Motor neuron (in vitro differentiated cells): ENCODE data around the gene PGAP3. TPM values are rescaled to one million over a fixed set of nuclear protein-coding genes. Genes with fewer than 3 reads are reported as not detected.

Experiments
- ATAC-seq, 8 experiments: fragments of 200-7000 bp; cut with Tn5 transposase; replicated peaks in 6 of 8; 2 replicates each; pipeline ENCODE4 v1.8.0; 2021; ENCODE audit warnings: mild to moderate bottlenecking in 8 of 8, moderate library complexity in 8 of 8
- H3K27ac ChIP-seq, 2 donors: fragments of 250-450 bp; sonication (Bioruptor Pico); 2 replicates each; pipeline ENCODE4 v1.9.0; 2021; ENCODE audit warnings: antibody characterized with exemption in 2 of 2, mild to moderate bottlenecking in 2 of 2, moderate library complexity in 1 of 2
- H3K4me1 ChIP-seq, 2 donors: fragments of 250-450 bp; sonication (Bioruptor Pico); replicated peaks in 1 of 2; 2 replicates each; pipeline ENCODE4 v1.6.1; 2021; ENCODE audit warnings: antibody characterized with exemption in 2 of 2, mild to moderate bottlenecking in 2 of 2, moderate library complexity in 1 of 2
- H3K4me3 ChIP-seq, 5 donors: fragments of 250-450 bp; sonication (Bioruptor Pico); 2 replicates each; pipeline ENCODE4 v1.9.0; 2021; ENCODE audit warnings: antibody characterized with exemption in 5 of 5, mild to moderate bottlenecking in 5 of 5, moderate library complexity in 4 of 5
- WGBS, 10 experiments: fragments of 450-650 bp; shearing (Covaris generic); methylation state at CpG; one replicate each; pipeline ENCODE4 v1.0.0; 2022; 5-methylcytosine and 5-hydroxymethylcytosine counted together
- in situ Hi-C, 9 experiments: fragments of 400-800 bp; cut with MboI; loops; one replicate each; pipeline ENCODE4 v1.15.0; 2021; ENCODE audit warnings: low sequenced_read_pairs in 9 of 9, low pct_unique_long_range_greater_than_20kb in 2 of 9; ENCODE audit not compliant: unreplicated experiment in 9 of 9
- total RNA-seq, 8 experiments: library from RNA; unstranded; fragments of 300-600 nt; gene quantifications; 2 replicates each; pipeline versions ENCODE4 v1.2.3 to v1.2.4, GENCODE V29; 2022

The PGAP3 gene
- total RNA-seq, 8 experiments from 2014 or later: 4.6 to 16.6 (median 8.1) TPM

DNA sequence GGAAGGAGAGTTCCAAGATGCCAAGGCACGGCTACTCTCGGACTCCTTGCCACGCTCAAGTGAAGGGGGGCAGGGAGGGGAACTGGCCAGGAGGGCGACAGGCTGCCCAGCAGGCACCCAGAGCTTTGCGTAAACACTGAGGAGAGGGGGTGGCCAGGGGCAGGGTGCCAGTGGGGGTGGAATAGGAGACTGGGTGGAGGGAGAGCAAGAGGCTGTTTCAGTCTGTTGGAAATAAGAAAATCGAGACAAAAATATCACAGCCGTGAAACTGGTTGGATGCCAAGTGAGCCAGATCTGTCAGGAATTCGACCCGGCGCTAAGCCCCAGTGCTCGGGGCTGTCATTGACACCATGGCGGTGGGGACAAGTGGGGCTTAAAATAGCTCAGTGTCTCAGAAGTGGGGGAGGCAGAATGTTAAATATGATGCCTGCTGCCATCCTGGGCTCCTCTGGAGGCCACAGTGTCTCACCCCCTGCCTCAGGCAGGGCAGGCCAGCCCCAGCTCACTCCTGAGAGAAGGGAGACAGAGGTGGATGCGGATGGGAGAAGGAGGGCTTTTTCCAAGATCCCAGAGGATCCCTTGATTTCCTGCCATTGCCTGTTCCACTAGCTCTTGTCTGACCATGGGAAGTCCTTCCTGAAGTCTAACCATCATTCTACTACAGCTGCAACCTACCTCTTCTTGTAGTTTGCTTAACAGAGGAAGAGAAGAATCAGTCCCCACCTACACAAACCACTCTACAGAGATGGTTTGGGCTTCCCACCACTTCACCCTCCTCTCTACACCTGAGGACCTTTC, 10.1 kb downstream of the PGAP3 start:
- Histone ChIP-seq H3K27ac (no peak overlapping the region), H3K4me3 (no peak overlapping the region), H3K4me1 (peaks cover 0 to 8% of the 10 kb centered on the region in 2 donors)
- no peak for ATAC-seq
- 67 to 100% (median 81%) methylated on average over 1 to 3 of the region's 13 CpGs; no CpG with 5 or more reads in 5 of the 10 experiments for WGBS, 10 experiments
- in situ Hi-C loops: no loop called here

DNA sequence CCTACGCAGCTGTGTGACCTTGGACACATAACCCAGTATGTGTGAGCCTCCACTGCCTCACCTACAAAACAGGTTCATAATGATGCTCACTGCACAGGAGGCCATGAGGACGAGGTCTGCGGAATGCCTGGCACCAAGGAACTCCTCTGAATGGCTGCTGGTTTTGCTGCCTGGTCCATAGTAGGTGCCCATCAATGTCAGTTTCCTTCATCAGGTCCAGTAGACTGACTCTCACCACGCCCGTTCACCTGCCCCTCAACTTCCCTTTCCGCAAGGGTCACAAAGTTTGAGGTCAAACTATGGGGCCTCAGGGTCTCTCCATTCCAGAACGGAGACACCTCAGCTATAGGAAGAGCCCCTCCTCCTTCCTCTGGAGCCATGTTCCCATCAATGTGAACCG, 10.8 kb downstream of the PGAP3 start:
- Histone ChIP-seq H3K4me1 (peaks cover 0 to 8% of the 10 kb centered on the region in 2 donors), H3K27ac (no peak overlapping the region), H3K4me3 (no peak overlapping the region)
- no peak for ATAC-seq
- in situ Hi-C loops: no loop called here
- WGBS, 10 experiments: 60 to 93% (median 68%) methylated on average over 2 to 6 of the region's 8 CpGs; no CpG with 5 or more reads in 3 of the 10 experiments

DNA sequence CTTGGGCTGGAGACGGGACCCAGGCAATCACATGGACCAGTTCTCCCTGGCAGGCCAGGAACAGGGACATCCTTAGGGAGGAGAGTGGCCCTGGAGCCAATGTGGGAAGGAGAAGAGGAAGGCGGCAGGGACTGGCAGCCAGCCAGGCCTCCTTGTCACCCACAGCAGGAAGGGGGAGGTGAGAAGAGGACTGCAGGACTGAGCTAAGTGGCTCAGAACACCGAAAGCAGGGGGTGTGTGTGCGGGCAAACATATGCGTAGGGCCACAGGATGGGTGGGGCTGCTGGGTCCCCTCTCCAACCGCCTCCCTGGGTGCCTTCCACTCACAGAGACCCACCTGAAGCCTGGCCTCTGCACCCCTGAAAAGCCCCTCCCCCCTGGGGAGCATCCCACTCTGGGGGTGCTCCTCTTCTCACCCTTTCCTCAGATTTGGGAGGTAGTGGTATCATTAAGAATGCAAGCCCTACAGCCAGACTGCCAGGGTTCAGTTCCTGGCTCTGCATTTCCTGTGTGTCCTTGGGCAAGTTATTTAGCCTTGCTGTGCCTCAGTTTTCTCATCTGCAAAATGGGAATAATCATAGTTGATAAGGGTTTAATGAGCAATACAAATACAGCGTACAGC, 11.5 kb downstream of the PGAP3 start:
- in situ Hi-C loops: no loop called here
- peaks cover 0 to 8% of the 10 kb centered on the region in 2 donors for H3K4me1 ChIP-seq
- no peak overlapping the region for H3K4me3 ChIP-seq
- 67 to 92% (median 80%) methylated on average over 1 to 3 of the region's 7 CpGs; no CpG with 5 or more reads in 5 of the 10 experiments for WGBS, 10 experiments
- H3K27ac ChIP-seq: peak overlapping the region in 1 of 2 donors; percentile 39
- peak in 3 of 8 experiments; percentile 2 to 26 (median 17) for ATAC-seq

DNA sequence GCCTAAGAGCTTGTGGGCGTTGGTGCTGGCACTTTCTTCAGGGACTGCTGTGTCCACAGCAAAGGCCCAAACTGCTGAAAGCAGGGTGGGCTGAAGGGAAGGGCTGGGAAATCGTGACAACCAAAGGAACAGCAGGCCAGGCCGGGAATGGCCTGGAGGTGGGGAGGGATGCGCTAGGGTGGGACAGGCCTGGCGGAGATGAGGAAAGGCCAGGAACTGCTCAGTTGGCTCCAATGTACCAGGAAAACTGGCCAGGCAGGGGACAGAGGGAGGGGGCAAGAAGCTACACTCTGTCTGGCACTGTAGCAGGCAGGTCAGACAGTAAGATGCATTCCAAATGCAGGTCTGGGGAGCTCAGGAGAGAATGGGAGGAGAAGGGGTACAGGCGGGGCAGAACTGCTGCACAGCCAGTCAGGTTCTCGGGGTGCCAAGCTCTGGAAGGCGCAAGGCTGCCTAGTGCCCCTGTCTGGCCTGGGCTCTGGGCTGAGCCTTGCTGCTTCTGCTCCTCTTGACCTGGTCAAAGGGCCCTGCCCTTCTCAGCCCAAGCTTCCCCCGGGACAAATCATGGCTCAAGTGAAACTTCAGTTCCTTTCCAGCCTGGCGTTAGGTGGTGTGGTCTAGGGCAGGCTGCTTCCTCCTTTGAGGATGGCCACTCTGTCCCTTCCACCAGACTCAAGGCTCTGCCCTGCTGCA, 12.3 kb downstream of the PGAP3 start:
- H3K4me1 ChIP-seq: peaks cover 0 to 8% of the 10 kb centered on the region in 2 donors
- H3K27ac ChIP-seq: peak overlapping the region in 1 of 2 donors; percentile 39
- WGBS, 10 experiments: 0 to 100% (median 85%) methylated on average over 1 to 5 of the region's 10 CpGs; no CpG with 5 or more reads in 5 of the 10 experiments
- no peak overlapping the region for H3K4me3 ChIP-seq
- in situ Hi-C loops: no loop called here
- ATAC-seq: peak in 3 of 8 experiments; percentile 41 to 42 (median 41)

DNA sequence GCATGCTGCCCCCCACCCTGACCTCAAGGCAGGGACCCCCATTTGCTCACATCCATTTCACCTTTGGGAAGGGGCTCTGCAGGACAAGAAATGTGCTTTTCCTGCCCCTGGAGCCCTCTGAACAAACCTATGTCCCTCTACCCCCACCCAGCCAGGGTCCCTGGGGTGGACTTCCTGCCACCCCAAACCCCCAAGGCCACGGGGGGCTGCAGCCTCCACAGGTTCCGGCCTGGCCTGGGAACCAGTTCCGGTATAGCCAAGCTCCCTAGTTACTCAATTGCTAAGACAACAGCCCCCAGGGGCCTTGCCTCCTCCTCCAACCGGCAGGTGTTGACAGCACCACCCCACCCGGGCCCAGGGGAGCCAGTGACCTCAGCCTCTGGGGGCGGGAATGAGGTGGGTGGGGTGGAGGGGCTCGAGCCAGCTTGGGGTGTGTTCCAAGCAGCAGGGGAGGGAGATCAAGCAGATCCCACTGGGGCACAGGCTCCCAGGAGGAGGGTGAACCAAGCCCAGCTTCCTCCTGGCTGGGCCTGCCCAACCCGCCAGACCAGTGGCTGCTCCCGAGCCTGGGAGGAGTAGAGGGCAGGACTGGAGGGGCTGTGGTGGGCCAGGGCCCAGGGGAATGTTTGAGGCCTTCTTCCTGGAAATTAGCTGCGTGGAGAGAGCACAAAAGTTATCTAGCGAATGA, 13.0 kb downstream of the PGAP3 start:
- H3K4me1 ChIP-seq: peaks cover 1 to 9% of the 10 kb centered on the region in 2 donors
- in situ Hi-C loops: no loop called here
- peak in 7 of 8 experiments; percentile 3 to 76 (median 12) for ATAC-seq
- 56% methylated on average over 3 of the region's 11 CpGs; no CpG with 5 or more reads in 9 of the 10 experiments for WGBS, 10 experiments
- H3K27ac ChIP-seq: no peak overlapping the region
- H3K4me3 ChIP-seq: no peak overlapping the region

DNA sequence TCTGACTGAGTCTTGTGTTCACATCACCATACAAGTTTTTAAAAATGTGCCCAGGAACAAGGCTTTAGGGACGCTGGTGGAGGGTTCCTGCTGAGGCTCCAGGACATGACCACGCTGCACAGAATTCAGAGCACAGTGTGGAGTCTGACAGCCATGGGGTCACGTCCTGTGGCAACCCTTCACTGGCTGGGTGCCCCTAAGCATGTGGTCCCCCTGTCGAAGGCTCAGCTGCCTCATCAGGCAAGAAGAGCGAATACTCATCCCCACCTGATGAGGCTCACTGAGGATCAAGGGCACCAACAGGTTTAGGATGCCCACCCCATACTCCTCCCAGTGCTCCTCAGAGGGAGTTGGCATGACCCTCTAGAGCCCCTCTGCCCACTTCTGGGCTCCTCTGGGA, 13.7 kb downstream of the PGAP3 start:
- ATAC-seq: no peak
- 40 to 100% (median 50%) methylated on average over 1 to 2 of the region's 5 CpGs; no CpG with 5 or more reads in 6 of the 10 experiments for WGBS, 10 experiments
- in situ Hi-C loops: no loop called here
- H3K27ac ChIP-seq: no peak overlapping the region
- H3K4me3 ChIP-seq: no peak overlapping the region
- peaks cover 4 to 15% of the 10 kb centered on the region in 2 donors for H3K4me1 ChIP-seq

DNA sequence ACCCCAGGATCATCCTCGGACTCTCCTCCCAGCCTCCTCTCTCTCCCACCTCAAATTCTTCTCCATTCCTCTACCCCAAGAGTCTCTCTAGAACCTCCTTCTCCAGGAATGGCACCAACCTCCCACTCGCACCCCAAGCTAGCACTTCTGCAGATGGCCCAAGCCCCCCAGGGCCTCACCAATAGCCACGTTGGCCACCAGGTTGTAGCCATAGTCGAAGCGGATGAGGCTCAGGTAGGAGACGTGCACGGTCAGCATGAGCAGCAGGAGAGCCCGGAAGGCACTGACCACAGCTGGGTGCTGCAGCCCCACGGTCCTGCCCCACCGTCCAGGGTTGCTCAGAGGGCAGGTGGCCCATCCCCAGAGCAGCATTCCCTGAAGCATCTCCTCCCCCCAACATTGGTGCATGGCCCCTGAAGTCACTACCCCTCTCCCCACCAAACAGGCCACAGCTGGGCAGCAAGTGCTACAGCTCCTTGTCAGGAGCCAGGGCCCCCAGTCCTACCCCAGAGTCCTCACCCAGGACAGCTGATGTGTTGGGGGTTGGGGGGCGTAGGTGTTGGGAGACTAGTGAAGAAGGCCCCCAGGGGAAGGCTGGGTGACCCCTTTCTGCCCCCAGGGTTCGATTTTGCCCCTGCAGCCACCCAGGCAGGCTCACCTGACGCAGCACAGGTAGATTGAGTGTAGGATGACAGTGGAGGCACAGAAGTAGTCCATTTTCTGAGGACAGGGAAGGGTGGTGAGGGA, 14.3 kb downstream of the PGAP3 start:
- no peak overlapping the region for H3K27ac ChIP-seq
- H3K4me3 ChIP-seq: no peak overlapping the region
- in situ Hi-C loops: no loop called here
- ATAC-seq: no peak
- H3K4me1 ChIP-seq: peaks cover 5 to 18% of the 10 kb centered on the region in 2 donors
- 0 to 90% (median 67%) methylated on average over 1 to 2 of the region's 13 CpGs; no CpG with 5 or more reads in 7 of the 10 experiments for WGBS, 10 experiments

DNA sequence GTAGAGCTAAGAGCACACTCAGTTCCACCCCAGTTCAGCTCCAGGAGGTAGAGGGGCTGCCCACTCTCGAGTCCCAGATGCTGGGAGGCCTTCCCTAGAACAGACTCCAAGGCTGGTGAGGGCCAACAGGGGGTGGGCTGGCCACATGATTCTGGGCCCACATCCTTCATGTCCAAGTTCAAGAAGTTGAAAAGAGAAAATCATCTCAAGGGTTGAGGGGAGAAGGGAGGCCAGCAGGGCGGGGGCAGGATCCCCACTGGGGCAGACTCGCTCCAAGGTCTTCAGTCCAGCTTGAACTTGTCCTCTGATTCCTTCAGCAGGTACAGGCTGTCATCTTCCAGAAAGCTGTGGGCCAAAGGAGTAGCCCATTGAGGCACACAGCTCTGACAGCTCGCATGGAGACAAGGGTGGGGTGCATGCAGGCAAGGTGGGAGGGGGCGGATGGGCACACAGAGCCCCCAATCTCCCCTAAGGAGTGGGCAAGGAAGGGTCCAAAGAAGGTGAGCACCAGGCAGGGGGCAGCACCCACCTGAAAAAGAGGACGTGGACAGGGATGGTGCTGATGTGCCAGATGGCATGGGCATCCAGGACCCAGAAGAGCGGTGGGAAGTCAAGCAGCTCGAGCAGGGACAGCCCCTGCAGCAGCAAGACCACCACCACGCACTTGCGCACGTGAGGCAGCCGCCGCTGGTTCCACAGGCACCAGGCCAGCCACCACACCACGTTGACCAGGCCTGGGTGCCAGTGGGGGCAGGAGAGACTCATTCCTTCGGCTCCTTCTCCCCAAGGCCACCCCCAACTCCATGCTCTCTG, 15.1 kb downstream of the PGAP3 start:
- WGBS, 10 experiments: 40 to 88% (median 64%) methylated on average over 1 to 6 of the region's 15 CpGs; no CpG with 5 or more reads in 6 of the 10 experiments
- in situ Hi-C loops: no loop called here
- peaks cover 6 to 24% of the 10 kb centered on the region in 2 donors for H3K4me1 ChIP-seq
- no peak for ATAC-seq
- H3K4me3 ChIP-seq: no peak overlapping the region
- no peak overlapping the region for H3K27ac ChIP-seq

DNA sequence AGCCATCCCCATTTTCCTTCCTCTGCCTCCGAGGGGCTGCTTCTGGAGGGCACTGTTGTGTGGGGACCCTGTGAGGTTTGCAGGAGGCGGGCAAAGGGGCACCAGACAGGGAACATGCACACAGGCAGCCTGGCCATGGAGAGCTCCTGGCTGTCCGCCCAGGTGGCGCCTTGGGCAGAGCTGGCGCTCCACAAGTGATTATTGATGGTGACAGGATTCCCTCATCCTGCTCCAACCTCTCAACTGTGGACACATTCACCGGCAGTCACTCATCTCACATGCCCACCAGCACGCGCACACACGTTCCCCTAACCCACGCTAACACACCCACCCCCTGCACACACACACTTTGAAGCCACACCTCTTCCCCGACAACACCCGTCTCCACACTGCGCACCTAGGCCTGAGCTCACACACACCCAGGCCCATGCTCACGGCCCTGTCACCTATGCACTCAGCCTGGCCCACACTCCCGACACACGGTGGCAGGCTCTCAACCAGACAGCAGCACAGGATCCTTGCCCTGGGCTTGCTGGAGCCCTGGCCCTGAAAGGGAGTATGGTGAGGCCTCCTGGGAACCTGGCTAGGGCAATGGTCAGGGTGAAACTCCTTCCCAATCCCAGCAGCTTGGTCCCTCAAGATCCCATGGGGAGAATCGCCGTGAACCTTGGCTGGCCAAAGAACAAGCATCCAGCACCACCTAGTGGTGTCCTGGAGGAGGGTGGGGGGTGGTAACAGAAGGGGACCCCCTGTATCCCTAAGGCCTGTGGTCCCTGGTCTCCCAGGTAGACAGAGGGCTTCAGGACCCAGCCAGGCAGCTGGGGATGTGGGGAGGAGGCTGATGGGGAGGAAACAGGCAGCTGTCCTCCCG, 16.0 kb downstream of the PGAP3 start:
- H3K4me1 ChIP-seq: peaks cover 13 to 32% of the 10 kb centered on the region in 2 donors
- peak; percentile 5 to 44 (median 29) for ATAC-seq
- 40 to 80% (median 73%) methylated on average over 1 to 4 of the region's 19 CpGs; no CpG with 5 or more reads in 7 of the 10 experiments for WGBS, 10 experiments
- in situ Hi-C loops: no loop called here
- no peak overlapping the region for H3K4me3 ChIP-seq
- H3K27ac ChIP-seq: no peak overlapping the region

DNA sequence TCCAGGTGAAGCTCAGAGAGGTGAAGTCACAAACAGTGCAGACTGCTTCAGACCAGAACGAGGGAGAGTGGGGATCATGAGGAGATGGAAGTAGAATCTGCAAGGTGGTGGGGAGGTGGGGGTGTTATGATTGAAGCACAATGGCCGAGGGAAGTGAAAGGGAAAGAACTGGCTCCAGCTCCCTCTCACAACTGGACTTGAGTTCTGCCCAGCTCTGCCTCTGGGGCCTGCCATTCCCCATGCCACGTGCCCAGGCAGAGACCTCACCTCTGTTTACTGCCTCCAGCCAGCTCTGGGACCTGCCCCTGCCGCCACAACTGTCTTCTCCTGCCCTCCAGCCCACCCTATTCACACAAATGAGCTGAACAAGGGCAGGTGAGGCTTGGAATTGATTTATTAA, 17.1 kb downstream of the PGAP3 start:
- no peak overlapping the region for H3K27ac ChIP-seq
- ATAC-seq: no peak
- 20 to 82% (median 55%) methylated on average over 1 to 3 of the region's 4 CpGs; no CpG with 5 or more reads in 4 of the 10 experiments for WGBS, 10 experiments
- in situ Hi-C loops: no loop called here
- no peak overlapping the region for H3K4me3 ChIP-seq
- peaks cover 14 to 39% of the 10 kb centered on the region in 2 donors for H3K4me1 ChIP-seq
